ENCODE results near the gene GEN1. TPM values are rescaled to one million over a fixed set of nuclear protein-coding genes. Genes with fewer than 3 reads are reported as not detected.

Gene GEN1
- total RNA-seq, 2 donors from 2014 or later = 6.5 to 7.6 TPM

- WGBS, 2 donors = 83 to 84% methylated on average over 9 of the region's 9 CpGs
- peaks cover 0 to 7% of the 10 kb centered on the region in 2 donors for H3K36me3 ChIP-seq (replicated peaks in 1 of 2; ENCODE audit: insufficient read depth in 1 of 2, low read depth in 2 of 2)
- intact Hi-C loops (cut with DNase I) = no loop called here
- H3K27me3 ChIP-seq = no peaks in the 10 kb centered on the region
- ATAC-seq (no peak), DNase-seq (no peak)
- no peaks in the 10 kb centered on the region for H3K4me1 ChIP-seq
- H3K9me3 ChIP-seq = no peaks in the 10 kb centered on the region
- no peak overlapping the region for H3K27ac ChIP-seq
- no peak overlapping the region for H3K4me3 ChIP-seq
- no peak for TF ChIP-seq POLR2A (IDR thresholded peaks at IDR 0.05)
- TF ChIP-seq, protein P1, sequence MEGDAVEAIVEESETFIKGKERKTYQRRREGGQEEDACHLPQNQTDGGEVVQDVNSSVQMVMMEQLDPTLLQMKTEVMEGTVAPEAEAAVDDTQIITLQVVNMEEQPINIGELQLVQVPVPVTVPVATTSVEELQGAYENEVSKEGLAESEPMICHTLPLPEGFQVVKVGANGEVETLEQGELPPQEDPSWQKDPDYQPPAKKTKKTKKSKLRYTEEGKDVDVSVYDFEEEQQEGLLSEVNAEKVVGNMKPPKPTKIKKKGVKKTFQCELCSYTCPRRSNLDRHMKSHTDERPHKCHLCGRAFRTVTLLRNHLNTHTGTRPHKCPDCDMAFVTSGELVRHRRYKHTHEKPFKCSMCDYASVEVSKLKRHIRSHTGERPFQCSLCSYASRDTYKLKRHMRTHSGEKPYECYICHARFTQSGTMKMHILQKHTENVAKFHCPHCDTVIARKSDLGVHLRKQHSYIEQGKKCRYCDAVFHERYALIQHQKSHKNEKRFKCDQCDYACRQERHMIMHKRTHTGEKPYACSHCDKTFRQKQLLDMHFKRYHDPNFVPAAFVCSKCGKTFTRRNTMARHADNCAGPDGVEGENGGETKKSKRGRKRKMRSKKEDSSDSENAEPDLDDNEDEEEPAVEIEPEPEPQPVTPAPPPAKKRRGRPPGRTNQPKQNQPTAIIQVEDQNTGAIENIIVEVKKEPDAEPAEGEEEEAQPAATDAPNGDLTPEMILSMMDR (IDR thresholded peaks at IDR 0.05) = no peak
Measured at GRCh38 chr2:17710547-17711248, 43.2 kb upstream of the GEN1 start.

DNA sequence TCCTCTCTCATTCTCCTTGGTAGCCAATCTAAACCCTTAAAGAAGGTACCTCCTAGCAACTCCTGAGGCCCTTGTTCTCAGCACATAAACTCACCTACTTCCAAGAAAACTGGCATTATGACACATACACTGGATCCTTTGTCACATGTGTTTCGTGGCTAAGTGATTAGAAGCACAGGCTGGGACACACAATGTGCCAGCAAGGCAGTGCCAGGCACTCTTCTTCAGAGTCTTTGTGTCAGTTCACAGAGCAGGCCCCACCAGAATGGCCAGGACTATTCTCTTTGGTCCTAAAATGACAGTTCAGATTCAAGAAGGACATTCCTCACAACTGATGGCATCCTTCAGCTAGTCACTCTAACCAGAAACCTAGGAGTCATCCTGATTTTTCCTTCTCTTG is 40.6 kb upstream of the GEN1 start:
- Histone ChIP-seq H3K4me1 (no peaks in the 10 kb centered on the region), H3K27me3 (no peaks in the 10 kb centered on the region), H3K27ac (no peak overlapping the region), H3K4me3 (no peak overlapping the region), H3K36me3 (replicated peaks in 1 of 2; ENCODE audit: insufficient read depth in 1 of 2, low read depth in 2 of 2) (peaks cover 0 to 9% of the 10 kb centered on the region in 2 donors), H3K9me3 (no peaks in the 10 kb centered on the region)
- no peak for TF ChIP-seq POLR2A (IDR thresholded peaks at IDR 0.05)
- TF ChIP-seq, protein P1 (IDR thresholded peaks at IDR 0.05) = no peak
- 94 to 100% methylated on average over 1 of the region's 1 CpG for WGBS, 2 donors
- intact Hi-C loops (cut with DNase I) = no loop called here
- ATAC-seq (no peak), DNase-seq (no peak)

DNA sequence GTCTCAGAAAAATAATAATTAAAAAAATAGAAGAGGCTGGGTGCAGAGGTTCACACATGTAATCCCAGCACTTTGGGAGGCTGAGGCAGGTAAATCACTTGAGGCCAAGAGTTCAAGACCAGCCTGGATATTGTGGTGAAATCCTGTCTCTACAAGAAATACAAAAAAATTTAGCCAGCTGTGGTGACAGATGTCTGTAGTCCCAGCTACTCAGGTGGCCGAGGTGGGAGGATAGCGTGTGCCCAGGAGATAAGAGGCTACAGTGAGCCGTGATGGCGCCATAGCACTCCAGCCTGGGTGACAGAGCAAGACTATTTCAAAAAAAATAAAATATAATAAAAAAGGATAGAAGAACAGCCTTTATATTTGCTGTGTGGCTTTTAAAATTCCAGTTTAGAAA is 36.3 kb upstream of the GEN1 start:
- Histone ChIP-seq H3K27me3 (no peaks in the 10 kb centered on the region), H3K4me3 (no peak overlapping the region), H3K9me3 (no peaks in the 10 kb centered on the region), H3K36me3 (replicated peaks in 1 of 2; ENCODE audit: insufficient read depth in 1 of 2, low read depth in 2 of 2) (peaks cover 0 to 10% of the 10 kb centered on the region in 2 donors), H3K27ac (no peak overlapping the region), H3K4me1 (no peaks in the 10 kb centered on the region)
- intact Hi-C loops (cut with DNase I) = no loop called here
- DNase-seq (no peak), ATAC-seq (no peak)
- no peak for TF ChIP-seq POLR2A (IDR thresholded peaks at IDR 0.05)
- TF ChIP-seq, protein P1 (IDR thresholded peaks at IDR 0.05) = no peak
- WGBS, 2 donors = 79 to 83% methylated on average over 4 of the region's 4 CpGs

DNA sequence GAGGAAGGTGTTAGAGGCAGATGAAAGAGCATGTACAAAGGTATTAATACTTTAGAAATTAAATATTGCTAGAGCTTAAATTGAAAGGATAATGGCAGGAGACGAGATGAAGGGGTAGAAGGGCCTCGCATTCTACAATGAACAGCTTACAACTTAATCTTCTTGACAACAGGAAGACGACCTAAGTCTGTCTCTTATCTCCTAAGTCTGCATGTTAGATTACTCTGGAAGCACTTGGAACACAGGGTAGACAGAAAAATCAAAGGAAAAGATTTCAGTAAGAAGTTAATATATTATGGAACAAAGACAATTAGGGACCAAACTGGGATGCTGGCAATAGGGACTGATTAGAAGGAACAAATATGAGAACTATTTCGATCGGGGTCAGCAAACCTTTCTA is 35.2 kb upstream of the GEN1 start:
- ATAC-seq = no peak
- WGBS, 2 donors = 78 to 79% methylated on average over 5 of the region's 5 CpGs
- Histone ChIP-seq H3K9me3 (no peaks in the 10 kb centered on the region), H3K27ac (no peak overlapping the region), H3K4me1 (no peaks in the 10 kb centered on the region), H3K4me3 (no peak overlapping the region), H3K36me3 (replicated peaks in 1 of 2; ENCODE audit: insufficient read depth in 1 of 2, low read depth in 2 of 2) (peaks cover 0 to 10% of the 10 kb centered on the region in 2 donors), H3K27me3 (no peaks in the 10 kb centered on the region)
- intact Hi-C loops (cut with DNase I) = no loop called here
- DNase-seq = no peak
- TF ChIP-seq POLR2A (IDR thresholded peaks at IDR 0.05) = no peak
- TF ChIP-seq, protein P1 (IDR thresholded peaks at IDR 0.05) = no peak
